GM19467 (cell line): Measurements from ENCODE around the gene KIF2C.
"Not testable (repeated sequence)": the region's sequence is repeated elsewhere in the genome, so short reads cannot be mapped to it uniquely, and the experiment has no call there.

Experiments used
- ATAC-seq: cut with Tn5 transposase; IDR thresholded peaks from one replicate; pipeline ENCODE4 v1.9.1; 2021; ENCODE audit warnings: mild to moderate bottlenecking, moderate library complexity; ENCODE audit not compliant: unreplicated experiment

KIF2C gene

DNA sequence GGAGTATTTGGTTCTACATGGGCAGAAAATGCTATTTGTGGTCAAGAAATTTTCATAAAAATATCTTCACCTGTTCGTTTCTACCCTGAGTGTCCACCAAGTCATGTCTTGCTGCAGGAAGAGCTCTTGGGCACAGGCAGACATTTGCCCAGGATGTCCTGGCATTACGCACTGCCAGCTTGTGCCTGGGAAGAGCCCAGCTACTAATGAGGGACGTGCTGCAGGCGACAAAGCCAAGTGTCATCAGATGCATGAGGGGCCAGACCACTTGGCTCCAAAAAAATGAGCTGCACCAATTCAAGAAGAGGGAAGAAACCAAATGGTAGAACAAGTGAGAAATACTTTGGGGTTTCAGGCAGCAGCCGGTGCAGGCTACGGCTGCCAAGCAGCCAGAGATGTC lies 21.5 kb upstream of the KIF2C start:
- ATAC-seq: no peak

DNA sequence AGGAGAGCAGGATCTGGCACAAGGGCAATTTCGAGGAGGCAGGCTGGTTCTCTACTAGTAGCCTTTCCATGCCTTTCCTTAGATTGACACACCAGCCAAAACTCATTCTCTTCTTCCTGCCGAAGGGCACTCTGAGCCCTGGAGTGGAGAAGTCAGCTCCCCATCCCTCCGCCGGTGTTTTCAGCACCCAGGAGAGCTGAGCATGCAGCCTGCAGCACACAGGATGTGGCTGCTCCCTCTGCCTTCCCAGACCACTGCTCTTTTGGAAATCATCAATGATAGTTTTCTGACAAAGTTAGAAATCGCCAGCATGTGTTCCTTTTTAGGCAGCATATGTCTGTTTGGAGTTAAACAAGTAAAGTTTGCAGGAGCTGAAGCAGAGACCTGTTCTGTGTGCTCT lies 20.3 kb upstream of the KIF2C start:
- ATAC-seq: no peak

DNA sequence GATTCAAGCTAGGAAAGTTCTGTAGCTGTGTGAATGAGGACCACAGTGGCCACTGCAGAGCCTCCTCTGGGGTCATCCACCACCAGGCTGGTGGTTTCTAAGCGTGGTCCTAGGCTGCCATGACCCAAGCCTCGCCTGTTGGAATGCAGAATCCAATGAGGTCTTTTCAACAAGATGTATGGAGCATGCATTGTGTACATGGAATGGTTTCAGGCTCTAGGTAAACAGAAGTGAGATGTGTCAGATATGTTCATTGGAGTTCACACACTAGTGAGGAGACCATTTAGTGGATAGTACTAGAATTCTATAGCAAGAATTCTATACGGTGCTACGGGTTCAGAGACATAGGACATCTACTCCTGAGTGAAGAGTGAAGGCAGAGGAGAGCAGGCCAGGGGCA lies 19.4 kb upstream of the KIF2C start:
- no peak for ATAC-seq

DNA sequence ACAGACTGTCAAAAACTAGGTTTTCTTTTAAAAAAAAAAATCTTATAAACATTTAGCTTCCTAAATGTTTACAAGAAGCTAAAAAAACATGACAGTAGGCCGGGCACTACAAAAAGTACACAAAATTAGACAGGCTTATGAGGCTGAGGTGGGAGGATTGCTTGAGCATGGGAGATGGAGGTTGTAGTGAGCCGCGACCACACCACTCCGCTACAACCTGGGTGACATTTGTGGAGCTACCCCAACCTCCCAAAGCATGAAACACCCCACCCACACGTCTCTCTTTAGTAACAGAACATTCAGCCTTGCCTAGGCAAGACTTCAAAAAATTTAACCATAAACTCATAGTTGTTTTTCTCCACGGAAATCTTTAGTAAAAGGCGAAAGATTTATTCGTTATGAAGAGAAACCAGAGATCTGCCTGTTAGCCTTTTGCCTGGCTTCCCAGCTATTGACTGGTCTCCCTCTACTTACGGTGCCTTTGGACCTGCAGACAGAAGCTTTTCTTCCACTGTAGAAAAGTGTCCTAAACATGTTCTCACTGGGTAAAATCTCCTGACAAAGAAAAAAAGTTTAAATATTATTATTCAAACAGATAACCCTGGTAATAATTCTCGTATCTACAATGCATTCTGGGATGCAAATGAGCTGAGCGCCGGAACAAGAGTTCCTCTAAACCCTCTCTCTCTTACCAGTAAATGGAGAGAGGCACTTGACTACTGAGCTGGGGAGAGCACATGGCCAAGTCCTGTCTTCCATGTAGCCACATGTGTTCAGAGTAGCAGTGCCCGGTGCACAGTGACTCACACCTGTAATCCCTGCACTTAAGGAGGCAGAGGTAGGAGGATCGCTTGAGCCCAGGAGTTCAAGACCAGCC lies 17.9 kb upstream of the KIF2C start:
- ATAC-seq: peak; percentile 56

DNA sequence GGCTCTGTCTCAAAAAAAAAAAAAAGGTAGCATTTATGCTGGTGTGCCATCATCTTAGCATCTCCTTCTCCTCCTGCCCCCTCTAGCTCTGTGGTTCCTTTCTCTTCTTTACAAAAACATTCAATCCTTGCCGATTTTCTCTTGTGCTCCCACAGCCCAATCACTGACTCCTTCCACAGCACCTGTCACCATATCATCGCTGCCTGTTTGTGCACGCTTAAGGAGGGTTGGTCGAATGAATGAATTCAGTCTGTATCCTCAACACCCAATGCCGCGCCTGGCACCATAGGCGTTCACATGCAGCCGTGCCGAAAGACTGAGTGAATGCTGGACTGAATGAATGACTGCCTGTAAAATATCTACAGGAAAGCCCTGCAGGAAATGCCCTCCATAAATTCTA lies 16.6 kb upstream of the KIF2C start:
- no peak for ATAC-seq

DNA sequence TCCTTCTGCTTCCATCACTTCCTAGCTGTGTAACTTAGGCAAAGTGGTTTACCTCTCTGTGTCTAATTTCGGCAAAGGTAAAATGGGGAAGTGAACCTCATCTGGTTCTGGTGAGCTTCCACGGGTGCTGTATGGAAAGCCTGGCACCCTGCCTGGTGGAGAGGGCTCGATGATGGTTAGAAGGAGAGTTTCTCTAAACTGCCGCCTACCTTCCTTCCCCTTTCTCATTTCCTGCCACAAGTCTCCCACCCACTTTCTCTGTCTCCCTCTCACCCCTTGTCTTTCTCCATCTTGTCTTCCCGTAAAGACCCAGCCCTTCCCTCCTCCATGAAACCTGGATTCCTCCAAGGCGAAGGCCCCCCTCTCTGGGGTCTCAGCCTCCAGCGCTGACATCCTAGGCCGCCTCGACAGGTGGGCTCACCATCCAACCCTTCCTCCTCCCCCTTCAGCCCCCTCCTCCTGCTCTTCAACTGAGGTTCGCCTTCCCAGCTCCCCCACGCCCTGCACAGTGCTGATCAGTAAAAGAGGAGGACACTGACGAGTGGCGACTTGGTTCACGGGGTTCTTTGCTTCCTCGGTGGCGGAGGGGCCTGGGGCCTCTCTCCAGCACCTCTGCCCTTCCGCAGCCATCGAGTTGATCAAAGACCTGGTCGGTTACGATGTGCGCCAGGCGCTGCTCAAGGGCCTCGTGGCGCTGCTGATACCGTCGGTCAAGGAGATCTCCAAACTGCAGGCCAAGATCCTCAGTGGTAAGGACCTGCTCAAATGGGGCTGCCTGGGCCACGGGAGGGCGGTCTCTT lies 15.9 kb upstream of the KIF2C start:
- ATAC-seq: no peak

DNA sequence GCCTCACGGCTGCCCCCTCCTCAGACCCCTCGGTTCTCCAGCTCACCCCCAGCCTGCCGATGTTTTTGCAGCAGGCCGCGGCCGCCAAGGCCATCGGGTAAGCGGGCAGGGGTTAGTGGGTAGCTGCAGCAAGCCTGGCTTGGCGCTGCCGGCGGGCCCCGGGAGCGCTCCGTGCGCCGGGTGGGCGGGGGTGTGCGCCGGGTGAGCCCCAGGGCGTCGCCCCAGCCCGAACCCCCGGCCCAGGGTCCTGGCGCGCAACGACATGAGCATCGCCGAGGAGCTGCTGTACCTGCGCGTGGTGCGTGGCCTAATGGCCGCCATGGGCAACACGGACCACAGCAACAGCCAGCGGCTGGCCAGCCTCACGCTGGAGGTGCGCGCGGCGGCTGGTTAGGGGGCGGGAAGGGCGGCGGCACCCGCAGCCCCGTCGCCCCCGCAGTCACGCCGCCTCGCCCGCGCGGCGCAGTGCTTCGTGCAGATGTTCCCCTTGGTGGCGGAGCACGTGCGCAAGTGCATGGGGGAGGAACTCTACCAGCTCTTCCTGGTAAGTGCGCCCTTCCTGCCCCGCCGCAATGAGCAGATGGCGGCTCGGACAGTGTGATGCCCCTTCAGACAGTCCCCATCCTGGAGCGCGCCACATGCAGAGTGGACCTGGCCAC lies 15.2 kb upstream of the KIF2C start:
- ATAC-seq: no peak

DNA sequence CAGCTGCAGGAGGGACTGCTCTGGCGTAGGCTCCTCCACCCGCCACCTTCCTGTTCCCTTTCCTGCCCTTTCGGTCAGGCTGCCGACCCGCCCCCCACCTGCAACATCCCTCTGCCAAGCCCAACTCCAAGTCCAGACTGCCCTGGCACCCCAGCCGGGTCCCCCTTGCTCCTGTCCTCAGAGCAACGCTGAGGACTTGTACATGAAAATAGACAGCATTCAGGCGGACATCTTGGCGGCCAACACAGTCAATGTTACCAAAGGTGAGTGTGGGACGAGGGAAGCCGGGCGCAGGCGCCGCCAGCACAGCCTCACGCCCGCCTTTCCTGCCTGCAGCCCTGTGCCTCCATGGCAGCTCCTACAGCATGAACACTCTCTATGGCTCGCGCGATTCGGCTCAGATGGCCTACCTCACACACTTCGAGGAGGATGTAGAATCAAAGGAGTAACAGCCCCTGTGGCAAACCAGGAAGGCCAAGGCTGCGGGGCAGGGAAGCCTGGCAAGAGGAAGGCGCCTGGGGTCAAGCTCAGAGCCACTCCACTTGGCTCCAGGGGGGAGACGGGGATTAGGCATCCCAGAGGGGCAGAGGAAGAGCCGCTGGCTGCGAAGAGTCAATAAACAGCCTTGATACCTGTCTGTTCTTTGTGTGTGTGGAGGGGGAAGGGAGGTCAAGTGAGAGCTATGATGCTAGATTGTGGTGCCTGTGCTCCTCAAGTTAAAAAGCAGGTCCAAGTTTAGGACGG lies 14.5 kb upstream of the KIF2C start:
- no peak for ATAC-seq

DNA sequence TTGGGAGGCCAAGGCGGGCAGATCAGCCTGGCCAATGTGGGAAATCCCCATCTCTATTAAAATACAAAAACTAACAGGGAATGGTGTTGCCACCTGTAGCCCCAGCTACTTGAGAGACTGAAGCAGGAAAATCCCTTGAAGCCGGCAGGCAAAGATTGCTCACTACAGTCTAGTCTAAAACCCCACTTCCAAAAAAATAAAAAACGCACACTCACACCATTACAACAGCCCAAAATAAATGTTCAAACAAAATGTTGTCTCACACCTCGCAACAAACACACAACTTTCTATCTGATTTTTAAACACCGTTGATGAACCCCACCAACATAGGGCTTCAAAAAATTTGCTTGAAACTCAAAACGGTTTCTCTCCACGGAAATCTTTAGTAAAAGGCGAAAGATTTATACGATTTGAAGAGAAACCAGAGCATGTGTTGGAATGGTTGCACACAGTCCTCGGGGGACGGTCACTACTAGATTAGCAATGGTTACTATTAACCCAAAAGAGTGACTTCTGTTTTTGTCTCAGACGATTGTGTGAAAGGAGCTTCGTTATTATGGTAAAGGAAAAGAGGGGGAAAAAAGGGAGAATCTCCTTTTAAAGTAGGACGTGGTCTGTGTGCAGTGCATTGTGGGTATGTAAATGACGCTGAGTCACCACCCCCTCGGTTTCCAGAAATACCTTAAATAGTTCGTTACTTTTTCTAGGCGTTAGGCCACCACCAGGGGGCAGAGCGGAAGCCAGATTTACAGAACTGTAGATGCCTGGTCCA lies 8.7 kb upstream of the KIF2C start, which contains the start of gene RNU5D-1:
Gene RNU5D-1, minus strand, starts transcription at position 430 of the 772 bp plus-strand sequence.
- ATAC-seq: peak; percentile 52

DNA sequence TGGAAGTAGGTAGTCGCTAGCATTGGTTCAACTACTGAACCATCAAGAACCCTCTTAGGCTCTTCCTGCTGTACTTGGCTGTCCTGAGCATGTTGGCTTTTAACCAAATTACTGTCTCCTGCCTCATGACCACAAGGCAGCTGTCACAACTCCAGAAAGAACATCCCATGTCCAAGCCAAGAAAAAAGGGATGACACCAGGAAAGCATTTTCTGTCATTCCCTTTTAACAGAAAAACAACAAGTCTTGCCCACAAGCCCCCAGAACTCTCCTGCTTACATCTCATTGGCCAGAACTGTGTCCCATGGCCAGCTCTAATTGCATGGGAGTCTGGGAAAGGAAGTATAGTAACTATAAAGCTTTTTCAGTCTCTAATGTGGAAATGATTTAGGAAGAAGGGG lies 6.3 kb upstream of the KIF2C start:
- no peak for ATAC-seq

DNA sequence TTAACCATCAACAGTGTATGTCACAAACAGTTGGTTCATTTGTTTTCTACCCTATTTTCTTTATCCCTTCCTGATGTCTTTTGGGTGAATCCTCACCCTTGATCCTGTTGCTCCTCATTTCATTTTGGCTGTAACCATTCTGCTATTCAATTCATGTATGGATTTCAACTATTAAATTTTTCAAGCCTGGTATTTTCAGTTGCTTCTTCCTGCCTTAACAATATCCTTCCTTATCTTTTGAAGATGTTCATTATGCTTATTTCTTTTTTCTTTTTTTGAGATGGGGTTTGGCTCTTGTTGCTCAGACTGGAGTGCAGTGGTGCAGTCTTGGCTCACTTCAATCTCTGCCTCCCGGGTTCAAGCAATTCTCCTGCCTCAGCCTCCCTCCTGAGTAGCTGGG lies 5.9 kb upstream of the KIF2C start:
- no peak for ATAC-seq

DNA sequence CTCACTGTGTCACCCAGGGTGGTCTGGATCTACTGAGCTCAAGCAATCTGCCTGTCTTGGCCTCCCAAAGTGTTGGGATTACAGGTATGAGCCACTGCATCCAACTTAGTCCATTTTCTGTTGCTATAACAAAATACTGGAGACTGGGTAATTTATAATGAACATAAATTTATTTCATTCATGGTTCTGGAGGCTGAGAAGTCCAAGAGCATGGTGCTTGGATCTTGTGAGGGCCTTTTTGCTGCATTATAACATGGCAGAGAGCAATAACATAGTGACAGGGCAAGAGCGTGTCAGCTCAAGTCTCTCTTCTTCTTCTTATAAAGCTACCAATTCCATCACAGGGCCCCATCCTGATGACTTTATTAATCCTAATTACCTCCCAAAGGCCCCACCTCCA lies 3.6 kb upstream of the KIF2C start:
- no peak for ATAC-seq

DNA sequence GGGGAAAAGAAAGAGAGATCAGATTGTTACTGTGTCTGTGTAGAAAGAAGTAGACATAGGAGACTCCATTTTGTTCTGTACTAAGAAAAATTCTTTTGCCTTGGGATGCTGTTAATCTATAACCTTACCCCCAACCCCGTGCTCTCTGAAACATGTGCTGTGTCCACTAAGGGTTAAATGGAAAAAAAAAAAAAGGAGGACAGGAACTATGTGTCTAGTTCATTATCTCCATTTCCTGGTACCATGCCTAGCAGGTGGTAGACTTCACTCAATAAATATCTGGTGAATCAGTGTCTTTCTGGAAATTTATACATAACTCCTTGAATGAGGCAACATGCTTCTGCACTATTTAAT lies 707 bp upstream of the KIF2C start:
- not testable (repeated sequence) for ATAC-seq

DNA sequence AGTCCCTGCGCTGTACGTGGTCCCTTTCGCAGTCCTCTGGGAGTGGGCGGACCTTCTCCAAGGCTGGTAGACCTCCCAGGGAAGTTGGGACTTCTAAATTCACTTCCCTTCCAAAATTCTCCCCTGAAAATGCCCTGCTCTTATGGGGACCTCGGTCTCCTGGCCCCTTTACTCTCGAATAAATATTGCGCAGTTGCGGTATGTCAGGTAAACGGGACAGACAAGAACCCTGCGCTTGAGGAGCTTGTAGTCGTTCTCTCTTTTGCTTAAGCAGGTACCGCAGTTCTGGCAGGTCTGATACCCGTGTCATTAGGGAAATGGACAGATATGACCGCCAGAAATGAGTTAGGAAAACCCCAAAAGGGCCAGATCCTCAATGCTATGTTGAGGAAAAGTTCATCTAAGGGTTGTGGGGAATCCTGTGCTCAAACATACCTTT lies 561 bp downstream of the KIF2C start:
- ATAC-seq: peak; percentile 10

DNA sequence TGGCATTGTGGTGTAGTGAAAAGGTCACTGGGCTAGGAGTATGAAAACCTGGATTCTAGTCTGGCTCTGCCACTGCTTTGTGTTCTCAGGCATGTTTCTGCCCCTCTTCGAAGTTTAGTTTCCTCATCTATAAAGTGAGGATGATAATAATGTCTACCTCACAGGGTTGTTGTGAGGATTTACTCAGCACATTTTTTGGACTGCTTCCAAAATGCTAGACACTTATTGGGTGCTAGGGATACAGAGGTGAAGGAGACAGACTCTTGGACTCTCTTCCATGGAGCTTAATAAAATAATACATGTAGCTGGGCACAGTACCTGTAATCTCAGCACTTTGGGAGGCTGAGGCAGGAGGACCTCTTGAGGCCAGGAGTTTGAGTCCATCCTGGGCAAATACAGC lies 3.6 kb downstream of the KIF2C start:
- ATAC-seq: no peak

DNA sequence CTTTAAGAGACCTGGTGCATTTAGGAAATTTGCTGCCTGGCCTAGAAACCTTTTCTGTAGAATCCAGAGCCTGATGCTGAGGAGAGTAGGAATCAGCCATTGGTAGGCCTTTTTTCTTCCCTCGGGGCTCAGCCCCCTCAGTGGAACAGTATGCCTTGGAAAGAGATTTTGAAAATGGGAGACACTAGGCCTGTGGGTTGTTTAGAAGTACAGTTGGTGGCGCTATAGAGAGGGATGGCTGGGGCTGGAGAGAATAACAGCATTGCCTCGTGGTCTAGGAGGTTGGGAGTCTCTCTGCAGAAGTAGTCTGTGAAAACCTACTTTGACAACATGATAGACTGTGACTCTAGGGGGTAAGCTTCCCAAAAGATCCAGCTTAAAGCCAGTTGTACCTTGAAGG lies 8.2 kb downstream of the KIF2C start:
- ATAC-seq: no peak

DNA sequence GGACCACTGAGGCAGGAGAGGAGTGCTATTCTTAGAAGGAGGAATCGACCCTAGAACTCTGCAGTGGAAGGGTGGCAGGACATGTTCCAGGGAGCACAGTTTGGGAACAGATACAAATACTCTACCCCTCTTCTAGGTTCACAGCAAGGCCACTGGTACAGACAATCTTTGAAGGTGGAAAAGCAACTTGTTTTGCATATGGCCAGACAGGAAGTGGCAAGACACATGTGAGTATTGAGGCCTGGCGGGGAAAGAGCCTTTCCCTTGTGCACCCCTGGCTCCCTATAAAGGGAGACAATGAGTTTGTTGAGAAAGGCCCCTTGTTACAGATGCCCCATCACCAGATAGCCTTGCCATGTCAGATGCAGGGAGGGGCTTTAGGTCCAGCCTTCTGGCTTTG lies 17.8 kb downstream of the KIF2C start:
- no peak for ATAC-seq

DNA sequence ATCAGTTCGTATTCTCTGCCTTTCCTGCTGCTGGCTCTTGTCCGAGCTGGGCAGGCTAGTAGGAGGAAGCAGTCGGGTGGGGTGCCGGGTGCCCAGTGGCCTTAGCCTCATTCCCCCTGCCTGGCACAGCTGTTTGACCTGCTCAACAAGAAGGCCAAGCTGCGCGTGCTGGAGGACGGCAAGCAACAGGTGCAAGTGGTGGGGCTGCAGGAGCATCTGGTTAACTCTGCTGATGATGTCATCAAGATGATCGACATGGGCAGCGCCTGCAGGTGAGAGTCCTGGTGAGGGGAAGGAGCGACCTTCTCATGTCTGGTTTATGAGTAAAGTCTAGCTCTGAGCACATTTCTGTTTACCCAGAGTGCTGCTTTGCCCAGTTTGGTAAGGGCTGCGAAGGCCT lies 19.4 kb downstream of the KIF2C start:
- no peak for ATAC-seq

DNA sequence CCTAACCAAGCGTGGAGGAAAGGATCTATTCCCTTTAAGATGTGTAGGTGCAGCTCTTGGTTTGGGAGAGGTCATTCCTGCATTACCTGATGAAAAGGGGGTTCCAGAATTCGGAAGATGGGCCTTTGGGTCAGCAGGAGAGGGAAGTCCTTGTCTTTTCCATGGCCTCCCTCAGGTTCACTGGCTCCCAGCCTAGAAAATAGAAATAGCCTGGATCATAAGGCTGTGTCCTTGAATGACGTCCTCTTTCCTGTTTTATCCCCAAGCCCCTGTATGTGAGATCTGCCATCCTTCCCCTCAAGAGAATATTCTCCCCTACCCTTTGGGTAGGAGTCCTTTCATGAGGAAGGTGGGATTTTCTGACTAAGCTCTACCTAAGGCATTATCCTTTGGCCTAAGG lies 21.2 kb downstream of the KIF2C start:
- ATAC-seq: no peak

DNA sequence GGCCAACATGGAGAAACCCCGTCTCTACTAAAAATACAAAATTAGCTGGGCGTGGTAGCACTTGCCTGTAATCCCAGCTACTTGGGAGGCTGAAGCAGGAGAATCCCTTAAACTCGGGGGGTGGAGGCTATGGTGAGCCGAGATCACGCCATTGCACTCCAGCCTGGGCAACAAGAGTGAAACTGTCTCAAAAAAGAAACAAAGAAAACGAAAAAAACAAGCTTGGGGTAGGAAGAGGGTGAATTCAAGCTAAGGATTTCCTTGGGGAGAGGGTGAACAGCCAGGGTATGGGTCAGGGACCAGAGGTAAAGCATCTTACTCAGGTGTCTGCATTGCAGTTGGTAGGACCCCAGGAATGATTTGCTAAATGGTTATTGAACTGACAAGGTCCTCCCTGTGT lies 26.8 kb downstream of the KIF2C start:
- ATAC-seq: not testable (repeated sequence)
